Panc1 (cell line): ENCODE results near the gene HELLS. TPM values are rescaled to one million over a fixed set of nuclear protein-coding genes. Genes with fewer than 3 reads are reported as not detected.

Source experiments
- ATAC-seq: fragments of 200-7000 bp; cut with Tn5 transposase; 2 replicates; pipeline ENCODE4 v1.9.1; 2020; ENCODE audit warnings: mild to moderate bottlenecking, moderate library complexity
- BruUV-seq: library from RNA; stranded (reverse); fragments of 400-500 nt; replicated peaks from 2 replicates; lab custom pipeline; 2021; lab: Mats Ljungman, UMichigan
- CTCF ChIA-PET: fragments of 300-600 bp; sonication (Branson Sonifier 250); formaldehyde crosslinking; loops from one replicate; lab custom pipeline; 2022; ENCODE audit warnings: antibody characterized with exemption; lab: Charles Lee
- POLR2A ChIA-PET: fragments of 300-600 bp; sonication (Branson Sonifier 250); formaldehyde crosslinking; loops from one replicate; lab custom pipeline; 2022; ENCODE audit warnings: antibody characterized with exemption; lab: Charles Lee
- DNase-seq: peaks from one replicate; pipeline ENCODE4 v3.0.0-alpha.2; 2010; ENCODE audit warnings: low read depth, low spot score
- H3K27ac ChIP-seq: 2 replicates; pipeline ENCODE4 v1.5.1; 2011; ENCODE audit warnings: mild to moderate bottlenecking, low read length, inconsistent platforms
- H3K27me3 ChIP-seq: fragments of 200-500 bp; sonication (Bioruptor generic); 2 replicates; pipeline ENCODE4 v1.6.0; 2014; ENCODE audit warnings: low read length, inconsistent platforms; ENCODE audit not compliant: control insufficient read depth, insufficient read depth
- H3K36me3 ChIP-seq: fragments of 200-500 bp; sonication (Bioruptor generic); 2 replicates; pipeline ENCODE4 v1.5.1; 2014; ENCODE audit warnings: inconsistent platforms, mild to moderate bottlenecking, low read length, moderate library complexity; ENCODE audit not compliant: control insufficient read depth, insufficient read depth
- H3K4me1 ChIP-seq: 2 replicates; pipeline ENCODE4 v1.5.1; 2011; ENCODE audit warnings: inconsistent platforms, mild to moderate bottlenecking, low read length, moderate library complexity; ENCODE audit not compliant: control insufficient read depth, insufficient read depth
- H3K4me3 ChIP-seq, 2 experiments: 2 replicates each; pipeline ENCODE4 v1.5.1; 2011 to 2012; ENCODE audit warnings: low read depth in 2 of 2, low read length in 2 of 2, mild to moderate bottlenecking in 2 of 2, inconsistent platforms in 1 of 2, moderate library complexity in 1 of 2
- H3K9me3 ChIP-seq: fragments of 200-500 bp; sonication (Bioruptor generic); 2 replicates; pipeline ENCODE4 v1.5.1; 2014; ENCODE audit warnings: low read depth, mild to moderate bottlenecking, inconsistent platforms, low read length, moderate library complexity; ENCODE audit not compliant: control insufficient read depth, insufficient read depth
- CTCF ChIP-seq: fragments of 450-650 bp; IDR thresholded peaks from 2 replicates; pipeline ENCODE4 v1.5.1; 2017; ENCODE audit warnings: mild to moderate bottlenecking
- POLR2AphosphoS5 ChIP-seq: IDR thresholded peaks from 2 replicates; pipeline ENCODE4 v1.6.1; 2012; ENCODE audit warnings: mild to moderate bottlenecking, low read depth, low read length, moderate library complexity
- REST ChIP-seq, 2 experiments: IDR thresholded peaks; 2 replicates each; pipeline ENCODE4 v1.6.1; 2011 to 2012; ENCODE audit warnings: low read depth in 2 of 2, control low read depth in 1 of 2, low read length in 1 of 2, mild to moderate bottlenecking in 1 of 2, moderate library complexity in 1 of 2; ENCODE audit not compliant: insufficient read depth in 1 of 2
- SIN3A ChIP-seq: IDR thresholded peaks from 2 replicates; pipeline ENCODE4 v1.6.1; 2012; ENCODE audit warnings: low read depth, mild to moderate bottlenecking, low read length, moderate library complexity, borderline replicate concordance; ENCODE audit not compliant: insufficient read depth
- TCF7L2 ChIP-seq: IDR thresholded peaks from 2 replicates; pipeline ENCODE4 v1.6.1; 2011; ENCODE audit warnings: mild to moderate bottlenecking, low read depth, low read length, inconsistent platforms
- in situ Hi-C: cut with HindIII; loops from 2 replicates; pipeline ENCODE4 v1.10.0; 2016; ENCODE audit warnings: low sequenced_read_pairs, low pct_unique_long_range_greater_than_20kb
- intact Hi-C: fragments of 100-400 bp; cut with micrococcal nuclease; formaldehyde crosslinking; loops from one replicate; pipeline ENCODE4 v1.10.0; 2022; ENCODE audit not compliant: unreplicated experiment
- total RNA-seq: library from RNA; stranded (reverse); gene quantifications from one replicate; pipeline ENCODE4 v1.2.1, GENCODE V29; 2021; ENCODE audit not compliant: unreplicated experiment

Gene HELLS
- total RNA-seq, 1 experiment from 2014 or later: 145 TPM

GRCh38 chr10:94644352-94644751 lies 98.8 kb downstream of the HELLS start:
- DNase-seq: no peak
- Histone ChIP-seq H3K27me3 (no peaks in the 10 kb centered on the region), H3K4me1 (no peaks in the 10 kb centered on the region), H3K36me3 (no peaks in the 10 kb centered on the region), H3K9me3 (no peaks in the 10 kb centered on the region), H3K27ac (no peak overlapping the region), H3K4me3 (no peak overlapping the region)
- CTCF ChIA-PET: no interaction called here
- POLR2A ChIA-PET: no interaction called here
- in situ Hi-C loops (no loop called here), intact Hi-C loops (no loop called here)
- ATAC-seq: no peak
- TF ChIP-seq CTCF: no peak
- no peak for TF ChIP-seq REST (IDR thresholded peaks at IDR 0.05; ENCODE audit: insufficient read depth in 1 of 2, low read depth in 2 of 2, low read length in 1 of 2)
- no peak for TF ChIP-seq TCF7L2
- no peak for TF ChIP-seq SIN3A
- no peak for TF ChIP-seq POLR2AphosphoS5
- no TSS peak for BruUV-seq

GRCh38 chr10:94645285-94645684 lies 99.7 kb downstream of the HELLS start:
- H3K36me3 ChIP-seq: no peaks in the 10 kb centered on the region
- H3K4me3 ChIP-seq: no peak overlapping the region
- no peaks in the 10 kb centered on the region for H3K4me1 ChIP-seq
- no peak for TF ChIP-seq TCF7L2
- no peak for TF ChIP-seq CTCF
- no peaks in the 10 kb centered on the region for H3K9me3 ChIP-seq
- no peaks in the 10 kb centered on the region for H3K27me3 ChIP-seq
- no peak overlapping the region for H3K27ac ChIP-seq
- intact Hi-C loops: no loop called here
- POLR2A ChIA-PET: no interaction called here
- DNase-seq: no peak
- no peak for ATAC-seq
- CTCF ChIA-PET: no interaction called here
- BruUV-seq: no TSS peak
- in situ Hi-C loops: no loop called here

Other genes starting within 250 kb of the HELLS start
- gene NOC3L, start 182.8 kb upstream of the HELLS start, total RNA-seq: 41.2 TPM
- gene TBC1D12, start 143.2 kb upstream of the HELLS start, total RNA-seq: 23.7 TPM
- not detected for gene CYP2C18, start 137.9 kb downstream of the HELLS start, total RNA-seq
- 0.15 TPM for gene CYP2C19, start 216.9 kb downstream of the HELLS start, total RNA-seq